Chondrocyte (in vitro differentiated cells): ENCODE measurements around the gene BLID. TPM values are rescaled to one million over a fixed set of nuclear protein-coding genes. Genes with fewer than 3 reads are reported as not detected.

Experiments
- DNase-seq: peaks from one replicate; pipeline ENCODE4 v3.0.0; 2021; ENCODE audit warnings: mixed read lengths, low spot score
- H3K27ac Mint-ChIP-seq: one replicate; pipeline ENCODE4 v1.8.0; 2021; ENCODE audit warnings: mild to moderate bottlenecking, moderate library complexity, mixed read lengths; ENCODE audit not compliant: unreplicated experiment
- H3K27me3 Mint-ChIP-seq: 2 replicates; pipeline ENCODE4 v1.8.0; 2021; ENCODE audit warnings: low read depth, mixed read lengths
- H3K36me3 Mint-ChIP-seq: 2 replicates; pipeline ENCODE4 v1.8.0; 2021; ENCODE audit warnings: low read depth, mixed read lengths
- H3K4me1 Mint-ChIP-seq: 2 replicates; pipeline ENCODE4 v1.8.0; 2021; ENCODE audit warnings: low read depth, mild to moderate bottlenecking, mixed read lengths
- H3K4me3 Mint-ChIP-seq: one replicate; pipeline ENCODE4 v1.8.0; 2021; ENCODE audit warnings: mild to moderate bottlenecking, moderate library complexity, mixed read lengths; ENCODE audit not compliant: unreplicated experiment
- H3K9me3 Mint-ChIP-seq: 2 replicates; pipeline ENCODE4 v1.8.0; 2021; ENCODE audit warnings: low read depth, mixed read lengths
- CTCF ChIP-seq: fragments of 200-600 bp; sonication (generic); IDR thresholded peaks from 2 replicates; pipeline ENCODE4 v1.5.0; 2021; ENCODE audit warnings: antibody characterized with exemption, mild to moderate bottlenecking, moderate library complexity
- total RNA-seq: library from RNA; stranded (reverse); gene quantifications from 3 replicates; pipeline ENCODE4 v1.2.1, GENCODE V29; 2021

The BLID gene
- total RNA-seq, 1 donor from 2014 or later, result 0.35 TPM

- Mint-ChIP-seq H3K4me1 (peaks cover 13% of the 10 kb centered on the region), H3K27ac (no peak overlapping the region), H3K27me3 (no peaks in the 10 kb centered on the region), H3K9me3 (no peaks in the 10 kb centered on the region), H3K4me3 (no peak overlapping the region), H3K36me3 (peaks cover 2% of the 10 kb centered on the region)
- DNase-seq, result no peak
- no peak for TF ChIP-seq CTCF
Measured at GRCh38 chr11:122077459-122077858, 38.6 kb downstream of the BLID start.

GRCh38 chr11:122076512-122077120, 39.4 kb downstream of the BLID start:
- Mint-ChIP-seq H3K9me3 (no peaks in the 10 kb centered on the region), H3K4me3 (no peak overlapping the region), H3K4me1 (peaks cover 11% of the 10 kb centered on the region), H3K36me3 (no peaks in the 10 kb centered on the region), H3K27ac (no peak overlapping the region), H3K27me3 (no peaks in the 10 kb centered on the region)
- no peak for TF ChIP-seq CTCF
- DNase-seq, result no peak

- TF ChIP-seq CTCF, result no peak
- no peaks in the 10 kb centered on the region for H3K9me3 Mint-ChIP-seq
- no peak for DNase-seq
- H3K36me3 Mint-ChIP-seq, result no peaks in the 10 kb centered on the region
- no peaks in the 10 kb centered on the region for H3K27me3 Mint-ChIP-seq
- no peak overlapping the region for H3K4me3 Mint-ChIP-seq
- H3K27ac Mint-ChIP-seq, result no peak overlapping the region
- H3K4me1 Mint-ChIP-seq, result peaks cover 25% of the 10 kb centered on the region
Measured at GRCh38 chr11:122075016-122075415, 41.0 kb downstream of the BLID start.

- no peaks in the 10 kb centered on the region for H3K27me3 Mint-ChIP-seq
- no peaks in the 10 kb centered on the region for H3K9me3 Mint-ChIP-seq
- H3K27ac Mint-ChIP-seq, result no peak overlapping the region
- TF ChIP-seq CTCF, result no peak
- no peak overlapping the region for H3K4me3 Mint-ChIP-seq
- H3K4me1 Mint-ChIP-seq, result peaks cover 32% of the 10 kb centered on the region
- no peaks in the 10 kb centered on the region for H3K36me3 Mint-ChIP-seq
- no peak for DNase-seq
Measured at GRCh38 chr11:122074022-122074421, 42.0 kb downstream of the BLID start.

- H3K9me3 Mint-ChIP-seq, result no peaks in the 10 kb centered on the region
- H3K4me1 Mint-ChIP-seq, result peaks cover 52% of the 10 kb centered on the region
Measured at GRCh38 chr11:122071709-122072202, 44.3 kb downstream of the BLID start.

More at GRCh38 chr11:122071709-122072202, 44.3 kb downstream of the BLID start:
- no peak for DNase-seq
- H3K4me3 Mint-ChIP-seq, result no peak overlapping the region
- no peaks in the 10 kb centered on the region for H3K27me3 Mint-ChIP-seq
- H3K36me3 Mint-ChIP-seq, result no peaks in the 10 kb centered on the region
- TF ChIP-seq CTCF, result no peak
- peak overlapping the region; percentile 73 for H3K27ac Mint-ChIP-seq
